Measurements from ENCODE around the gene GBE1. TPM values are rescaled to one million over a fixed set of nuclear protein-coding genes. Genes with fewer than 3 reads are reported as not detected.

Gene GBE1
- total RNA-seq, 2 donors from 2014 or later, result 8.4 to 12.3 TPM

GRCh38 chr3:81645248-81645647 is 116.2 kb downstream of the GBE1 start:
- DNase-seq, result no peak
- Mint-ChIP-seq H3K36me3 (ENCODE audit: low read depth) (no peaks in the 10 kb centered on the region), H3K9me3 (no peaks in the 10 kb centered on the region)

GRCh38 chr3:81643721-81644120 is 117.7 kb downstream of the GBE1 start:
- no peak for DNase-seq
- Histone ChIP-seq H3K27me3 (ENCODE audit: control insufficient read depth, insufficient read depth, low read length, poor library complexity, severe bottlenecking) (no peaks in the 10 kb centered on the region), H3K36me3 (ENCODE audit: control insufficient read depth, insufficient read depth, low read length) (no peaks in the 10 kb centered on the region), H3K4me3 (ENCODE audit: low read length) (no peak overlapping the region), H3K9me3 (ENCODE audit: control insufficient read depth, low read length) (no peaks in the 10 kb centered on the region), H3K4me1 (ENCODE audit: control insufficient read depth, insufficient read depth, low read length) (no peaks in the 10 kb centered on the region), H3K9ac (ENCODE audit: extremely low read depth, low read length, poor library complexity, severe bottlenecking) (no peak overlapping the region), H3K27ac (ENCODE audit: low read depth, low read length) (no peak overlapping the region)
- no peaks in the 10 kb centered on the region for H3K36me3 Mint-ChIP-seq (ENCODE audit: low read depth)
- no peak overlapping the region for H3K27ac Mint-ChIP-seq
- no peaks in the 10 kb centered on the region for H3K27me3 Mint-ChIP-seq (ENCODE audit: insufficient read depth)
- no peaks in the 10 kb centered on the region for H3K4me1 Mint-ChIP-seq
- WGBS, 2 experiments (ENCODE audit: insufficient coverage in 1 of 2, insufficient read length in 1 of 2), result 72 to 89% methylated on average over 2 of the region's 2 CpGs
- H3K9me3 Mint-ChIP-seq, result no peaks in the 10 kb centered on the region
- H3K4me3 Mint-ChIP-seq, result no peak overlapping the region
- peak; percentile 74 for TF ChIP-seq CTCF (conservative IDR thresholded peaks at IDR 0.05)

More at GRCh38 chr3:81645248-81645647, 116.2 kb downstream of the GBE1 start:
- TF ChIP-seq CTCF (conservative IDR thresholded peaks at IDR 0.05), result no peak
- WGBS, 2 experiments (ENCODE audit: insufficient coverage in 1 of 2, insufficient read length in 1 of 2), result 84 to 100% methylated on average over 1 of the region's 1 CpG
- no peaks in the 10 kb centered on the region for H3K27me3 ChIP-seq (ENCODE audit: control insufficient read depth, insufficient read depth, low read length, poor library complexity, severe bottlenecking)
- no peaks in the 10 kb centered on the region for H3K4me1 Mint-ChIP-seq
- H3K9ac ChIP-seq (ENCODE audit: extremely low read depth, low read length, poor library complexity, severe bottlenecking), result no peak overlapping the region
- no peaks in the 10 kb centered on the region for H3K36me3 ChIP-seq (ENCODE audit: control insufficient read depth, insufficient read depth, low read length)
- H3K27me3 Mint-ChIP-seq (ENCODE audit: insufficient read depth), result no peaks in the 10 kb centered on the region
- no peak overlapping the region for H3K4me3 ChIP-seq (ENCODE audit: low read length)
- H3K4me3 Mint-ChIP-seq, result no peak overlapping the region
- H3K9me3 ChIP-seq (ENCODE audit: control insufficient read depth, low read length), result no peaks in the 10 kb centered on the region
- no peak overlapping the region for H3K27ac Mint-ChIP-seq
- H3K4me1 ChIP-seq (ENCODE audit: control insufficient read depth, insufficient read depth, low read length), result no peaks in the 10 kb centered on the region
- no peak overlapping the region for H3K27ac ChIP-seq (ENCODE audit: low read depth, low read length)

GRCh38 chr3:81638480-81638879 is 123.0 kb downstream of the GBE1 start:
- H3K27ac ChIP-seq (ENCODE audit: low read depth, low read length), result no peak overlapping the region
- no peak for DNase-seq
- H3K4me1 ChIP-seq (ENCODE audit: control insufficient read depth, insufficient read depth, low read length), result no peaks in the 10 kb centered on the region
- H3K4me1 Mint-ChIP-seq, result no peaks in the 10 kb centered on the region
- no peaks in the 10 kb centered on the region for H3K9me3 ChIP-seq (ENCODE audit: control insufficient read depth, low read length)
- H3K27me3 Mint-ChIP-seq (ENCODE audit: insufficient read depth), result no peaks in the 10 kb centered on the region
- no peak overlapping the region for H3K9ac ChIP-seq (ENCODE audit: extremely low read depth, low read length, poor library complexity, severe bottlenecking)
- no peaks in the 10 kb centered on the region for H3K36me3 Mint-ChIP-seq (ENCODE audit: low read depth)
- no peak for TF ChIP-seq CTCF (conservative IDR thresholded peaks at IDR 0.05)
- H3K27ac Mint-ChIP-seq, result no peak overlapping the region
- H3K36me3 ChIP-seq (ENCODE audit: control insufficient read depth, insufficient read depth, low read length), result no peaks in the 10 kb centered on the region
- no peaks in the 10 kb centered on the region for H3K9me3 Mint-ChIP-seq
- no peak overlapping the region for H3K4me3 Mint-ChIP-seq
- no peaks in the 10 kb centered on the region for H3K27me3 ChIP-seq (ENCODE audit: control insufficient read depth, insufficient read depth, low read length, poor library complexity, severe bottlenecking)
- H3K4me3 ChIP-seq (ENCODE audit: low read length), result no peak overlapping the region

All from endodermal cell (in vitro differentiated cells).